Stimulated activated naive CD8-positive, alpha-beta T cell treated with anti-CD3 and anti-CD28 coated beads, Interleukin-15, amount 100 ng/mL, for 72 hours (primary cell): ENCODE data around the gene RNF213.

Source experiments
- ATAC-seq: fragments of 150-1000 bp; cut with Tn5 transposase; 2 replicates; pipeline ENCODE4 v1.10.0; 2021; ENCODE audit warnings: mild to moderate bottlenecking, moderate library complexity
- DNase-seq, 2 donors: peaks; one replicate each; pipeline ENCODE4 v3.0.0; 2021 to 2022
- H3K27ac Mint-ChIP-seq, 2 donors: one replicate each; pipeline ENCODE4 v1.8.0; 2022; ENCODE audit warnings: mild to moderate bottlenecking in 2 of 2, mixed read lengths in 2 of 2, moderate library complexity in 2 of 2
- H3K27me3 Mint-ChIP-seq: one replicate; pipeline ENCODE4 v1.8.0; 2022; ENCODE audit warnings: mixed read lengths
- H3K4me1 Mint-ChIP-seq: one replicate; pipeline ENCODE4 v1.8.0; 2022; ENCODE audit warnings: mild to moderate bottlenecking, mixed read lengths
- H3K4me3 Mint-ChIP-seq, 2 donors: one replicate each; pipeline ENCODE4 v1.8.0; 2022; ENCODE audit warnings: mild to moderate bottlenecking in 2 of 2, mixed read lengths in 2 of 2, moderate library complexity in 1 of 2
- H3K9me3 Mint-ChIP-seq, 2 donors: one replicate each; pipeline ENCODE4 v1.8.0; 2022; ENCODE audit warnings: mixed read lengths in 2 of 2

Gene RNF213

DNA sequence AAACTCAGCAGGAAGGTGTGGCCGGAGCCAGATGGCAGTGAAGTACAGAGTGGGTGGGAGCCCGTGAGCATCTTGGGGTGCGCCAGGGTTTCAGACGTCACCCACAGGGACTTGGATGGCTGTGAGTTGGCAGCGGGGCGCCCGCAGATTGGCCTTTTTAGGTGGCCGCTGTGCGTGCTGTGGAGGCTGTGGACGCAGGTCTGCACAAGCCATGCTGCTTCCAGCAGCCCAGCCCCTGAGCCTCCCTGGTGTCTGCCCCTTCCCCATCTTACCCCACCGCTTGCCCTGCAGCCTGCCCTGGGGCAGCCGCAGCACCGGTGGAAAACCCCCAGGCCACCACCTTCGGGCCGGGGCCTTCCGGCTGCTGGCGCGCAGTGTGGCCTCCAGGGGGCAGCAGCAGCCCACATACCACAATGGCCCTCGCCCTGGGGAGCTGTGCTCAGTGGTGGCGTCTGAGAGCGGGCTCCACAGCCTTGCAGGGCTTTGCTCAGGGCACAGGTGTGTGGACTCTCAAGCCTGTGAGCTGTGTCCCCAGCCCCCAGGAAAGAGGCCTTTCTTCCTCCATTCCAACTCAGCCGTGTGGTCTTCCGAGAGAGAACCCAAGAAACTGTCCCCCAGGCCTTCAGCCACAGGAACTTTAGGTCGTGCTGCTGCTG lies 166.1 kb downstream of the RNF213 start:
- H3K9me3 Mint-ChIP-seq = no peaks in the 10 kb centered on the region
- peak; percentile 90 to 91 for DNase-seq
- H3K4me1 Mint-ChIP-seq = peaks cover 20% of the 10 kb centered on the region
- peak overlapping the region; percentile 27 to 48 for H3K27ac Mint-ChIP-seq
- peaks cover 13% of the 10 kb centered on the region for H3K27me3 Mint-ChIP-seq
- peak overlapping the region in 1 of 2 donors; percentile 50 for H3K4me3 Mint-ChIP-seq
- ATAC-seq = peak; percentile 97

- Mint-ChIP-seq H3K27ac (peak overlapping the region in 1 of 2 donors; percentile 27), H3K9me3 (no peaks in the 10 kb centered on the region), H3K4me3 (no peak overlapping the region), H3K27me3 (peaks cover 13% of the 10 kb centered on the region), H3K4me1 (peaks cover 20% of the 10 kb centered on the region)
- DNase-seq = no peak
- no peak for ATAC-seq
Measured at GRCh38 chr17:80427366-80428282, 167.0 kb downstream of the RNF213 start.

DNA sequence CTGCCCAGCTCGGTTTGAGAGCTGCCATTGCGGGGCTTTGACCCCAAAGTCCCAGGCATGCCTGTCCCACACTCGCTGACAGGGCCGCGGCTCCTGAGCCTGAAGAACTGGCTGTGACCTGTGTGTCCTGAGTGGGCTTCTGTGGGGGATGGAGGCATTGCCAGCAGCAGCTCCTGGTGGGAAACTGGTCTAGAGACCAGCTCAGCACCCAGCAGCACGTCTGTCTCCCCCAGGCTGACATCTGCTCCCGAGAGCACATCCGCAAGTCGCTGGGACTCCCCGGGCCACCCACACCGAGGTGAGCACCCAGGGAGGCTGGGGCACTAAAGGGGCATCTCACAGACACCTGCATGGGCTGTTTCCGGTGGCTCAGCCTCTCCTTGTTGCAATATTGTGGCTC lies 167.7 kb downstream of the RNF213 start:
- H3K9me3 Mint-ChIP-seq = no peaks in the 10 kb centered on the region
- no peak for DNase-seq
- peaks cover 13% of the 10 kb centered on the region for H3K27me3 Mint-ChIP-seq
- no peak overlapping the region for H3K27ac Mint-ChIP-seq
- H3K4me3 Mint-ChIP-seq = no peak overlapping the region
- H3K4me1 Mint-ChIP-seq = peaks cover 20% of the 10 kb centered on the region
- ATAC-seq = no peak

DNA sequence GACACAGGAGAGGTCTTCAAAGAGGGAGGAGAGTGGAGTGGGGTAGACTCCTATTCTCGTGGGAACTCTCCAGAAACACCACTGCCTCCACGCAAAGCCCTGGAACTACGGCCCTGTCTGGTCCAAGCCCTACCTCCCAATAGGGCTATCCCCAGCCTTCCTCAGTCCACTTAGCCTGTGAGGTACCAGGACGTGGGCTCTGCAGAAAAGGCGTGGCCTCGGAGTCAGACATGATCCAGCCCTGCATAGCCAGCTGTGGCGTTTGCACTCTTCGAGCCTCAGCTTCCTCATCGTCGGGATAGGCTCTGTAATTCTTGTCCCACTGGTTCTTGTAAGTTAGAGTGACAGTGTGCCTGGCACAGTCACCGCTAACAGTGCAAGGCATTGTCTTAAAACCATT lies 168.1 kb downstream of the RNF213 start:
- H3K4me3 Mint-ChIP-seq = no peak overlapping the region
- ATAC-seq = no peak
- H3K27ac Mint-ChIP-seq = no peak overlapping the region
- no peak for DNase-seq
- H3K27me3 Mint-ChIP-seq = peaks cover 13% of the 10 kb centered on the region
- no peaks in the 10 kb centered on the region for H3K9me3 Mint-ChIP-seq
- peaks cover 20% of the 10 kb centered on the region for H3K4me1 Mint-ChIP-seq

DNA sequence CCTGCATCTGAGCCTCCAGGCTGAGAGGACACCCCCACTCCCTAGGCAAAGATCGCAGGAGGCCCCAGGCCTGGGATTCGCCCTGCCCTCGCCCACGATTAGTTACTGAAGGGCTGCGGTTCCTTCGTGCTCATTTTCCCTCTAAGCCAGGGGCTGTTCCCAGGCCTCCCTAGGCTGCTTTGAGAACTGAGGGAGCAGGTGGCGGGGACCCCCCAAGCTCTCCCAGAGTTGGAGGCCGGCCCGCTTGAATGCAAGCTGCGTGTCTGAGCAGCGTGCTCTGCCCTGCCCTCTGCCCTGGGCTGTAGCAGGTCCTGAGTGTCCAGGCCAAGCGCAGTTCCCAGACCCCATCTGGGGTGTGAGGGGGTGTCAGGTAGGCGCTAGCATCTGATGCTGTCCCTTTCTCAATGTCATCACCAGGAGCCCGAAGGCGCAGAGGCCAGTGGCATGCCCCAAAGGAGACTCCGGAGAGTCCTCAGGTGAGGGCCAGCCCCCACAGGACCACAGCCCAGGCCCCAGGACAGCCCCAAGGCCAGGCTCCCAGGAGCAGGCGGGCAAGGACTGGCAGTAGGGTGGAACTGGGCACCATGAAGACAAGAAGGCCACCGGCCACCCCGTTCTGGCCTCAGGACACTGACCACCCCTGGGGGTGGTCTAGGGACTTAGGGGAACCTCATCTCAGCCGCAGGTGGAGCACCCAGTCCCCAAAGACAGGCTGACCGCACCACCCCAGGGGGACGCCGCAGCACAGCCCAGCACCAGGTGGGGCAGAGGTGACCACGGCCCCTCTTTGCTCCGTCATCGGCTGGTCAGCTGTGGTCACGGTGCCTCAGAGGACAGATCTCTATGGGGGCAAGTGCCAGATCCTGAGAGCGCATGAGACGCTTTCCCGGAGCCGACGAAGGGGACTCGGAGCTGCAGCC lies 169.0 kb downstream of the RNF213 start:
- H3K27ac Mint-ChIP-seq = peak overlapping the region in 1 of 2 donors; percentile 59
- no peaks in the 10 kb centered on the region for H3K9me3 Mint-ChIP-seq
- no peak overlapping the region for H3K4me3 Mint-ChIP-seq
- ATAC-seq (no peak), DNase-seq (no peak)
- peaks cover 13% of the 10 kb centered on the region for H3K27me3 Mint-ChIP-seq
- H3K4me1 Mint-ChIP-seq = peaks cover 20% of the 10 kb centered on the region

DNA sequence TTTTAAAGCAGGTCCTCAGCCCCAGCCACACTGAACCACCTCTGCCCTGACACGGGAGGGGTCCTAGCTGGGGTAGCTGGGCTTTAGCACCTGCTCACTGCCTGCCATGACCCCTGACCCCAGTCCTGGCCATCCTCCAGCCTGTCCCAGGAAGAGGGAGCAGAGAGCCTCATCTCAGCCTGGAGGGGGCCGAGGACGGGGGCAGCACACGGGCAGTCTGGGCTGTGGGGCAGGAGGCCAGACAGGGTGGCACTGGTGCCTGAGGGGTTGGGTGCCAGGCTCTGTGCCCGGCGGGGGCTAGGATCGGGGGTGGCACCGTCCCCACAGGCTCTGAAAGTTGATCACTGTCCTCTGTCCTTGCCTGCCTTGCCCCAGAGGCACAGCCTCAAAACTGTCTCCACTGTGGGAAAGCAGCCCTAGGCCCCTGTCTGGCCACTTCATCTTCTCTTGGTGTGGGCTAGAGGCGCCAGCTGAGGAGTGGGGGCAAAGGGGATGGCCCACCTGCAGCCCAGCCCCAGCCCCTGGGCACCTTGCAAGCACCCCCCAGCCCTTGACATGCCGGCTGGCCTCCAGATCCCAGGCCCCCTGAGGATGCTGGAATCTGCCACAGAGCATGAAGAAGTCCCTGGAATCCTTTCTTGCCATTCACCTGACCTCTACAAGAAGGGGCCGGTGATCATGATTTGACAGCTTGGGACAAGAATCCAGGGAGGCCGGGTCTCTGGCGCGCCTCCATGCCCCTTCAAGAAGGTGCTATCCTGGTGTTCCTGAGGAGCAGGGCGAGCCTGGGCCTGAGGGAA lies 170.0 kb downstream of the RNF213 start:
- Mint-ChIP-seq H3K4me3 (no peak overlapping the region), H3K27ac (no peak overlapping the region), H3K9me3 (no peaks in the 10 kb centered on the region), H3K4me1 (peaks cover 20% of the 10 kb centered on the region), H3K27me3 (peaks cover 5% of the 10 kb centered on the region)
- ATAC-seq (no peak), DNase-seq (no peak)

DNA sequence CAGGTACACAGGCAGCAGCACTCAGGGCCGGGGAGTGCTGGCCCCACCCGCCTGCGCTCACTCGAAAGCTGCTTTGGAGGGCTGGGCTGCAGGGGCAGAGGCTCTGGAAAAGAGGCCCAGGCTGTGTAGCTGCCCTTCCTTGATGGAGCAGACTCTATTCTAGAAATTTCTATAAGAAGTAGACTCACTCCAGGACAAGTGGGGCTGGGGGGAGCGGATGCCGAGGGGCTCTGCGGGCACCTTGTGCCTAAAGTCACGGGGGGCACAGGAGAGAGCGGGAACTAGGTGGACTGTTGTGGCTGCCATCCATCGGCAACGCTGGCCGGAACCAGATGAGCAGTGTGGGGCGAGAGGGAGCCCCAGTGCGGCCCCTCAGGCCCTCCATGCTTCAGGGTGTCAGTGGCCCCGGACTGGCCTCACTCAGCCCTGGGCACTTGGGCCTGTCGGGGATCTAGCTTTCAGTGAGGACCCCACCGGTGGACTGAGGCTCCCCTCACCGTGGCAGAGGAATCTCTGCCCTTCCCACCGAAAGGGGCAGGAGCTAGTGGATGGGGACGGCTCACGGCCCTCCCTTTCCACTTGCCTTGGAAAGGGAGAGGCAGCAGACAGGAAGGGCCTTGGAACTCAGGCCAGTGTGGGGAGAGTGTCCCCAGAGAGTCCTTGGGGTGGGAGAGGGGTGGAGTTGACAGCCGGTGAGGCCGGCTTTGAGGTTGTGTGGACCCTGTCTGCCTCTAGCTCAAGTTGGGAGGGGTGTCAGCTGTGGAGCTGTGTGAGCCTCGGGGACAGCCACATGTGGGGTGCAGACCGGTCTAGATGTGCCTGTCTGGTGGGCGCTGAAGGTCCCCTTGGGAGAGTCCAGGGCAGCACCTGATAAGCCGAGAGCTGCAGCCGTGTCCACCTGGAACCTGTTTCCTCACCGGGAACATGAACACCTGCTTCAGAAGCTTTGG lies 170.9 kb downstream of the RNF213 start:
- DNase-seq = no peak
- H3K4me1 Mint-ChIP-seq = peaks cover 11% of the 10 kb centered on the region
- no peak overlapping the region for H3K4me3 Mint-ChIP-seq
- ATAC-seq = no peak
- no peak overlapping the region for H3K27ac Mint-ChIP-seq
- H3K27me3 Mint-ChIP-seq = no peaks in the 10 kb centered on the region
- H3K9me3 Mint-ChIP-seq = no peaks in the 10 kb centered on the region

GRCh38 chr17:80432350-80432955 lies 171.8 kb downstream of the RNF213 start:
- Mint-ChIP-seq H3K9me3 (no peaks in the 10 kb centered on the region), H3K4me1 (peaks cover 2% of the 10 kb centered on the region), H3K27me3 (no peaks in the 10 kb centered on the region), H3K4me3 (no peak overlapping the region), H3K27ac (no peak overlapping the region)
- ATAC-seq = no peak
- DNase-seq = no peak

GRCh38 chr17:80432961-80433550 lies 172.4 kb downstream of the RNF213 start:
- H3K9me3 Mint-ChIP-seq = no peaks in the 10 kb centered on the region

DNA sequence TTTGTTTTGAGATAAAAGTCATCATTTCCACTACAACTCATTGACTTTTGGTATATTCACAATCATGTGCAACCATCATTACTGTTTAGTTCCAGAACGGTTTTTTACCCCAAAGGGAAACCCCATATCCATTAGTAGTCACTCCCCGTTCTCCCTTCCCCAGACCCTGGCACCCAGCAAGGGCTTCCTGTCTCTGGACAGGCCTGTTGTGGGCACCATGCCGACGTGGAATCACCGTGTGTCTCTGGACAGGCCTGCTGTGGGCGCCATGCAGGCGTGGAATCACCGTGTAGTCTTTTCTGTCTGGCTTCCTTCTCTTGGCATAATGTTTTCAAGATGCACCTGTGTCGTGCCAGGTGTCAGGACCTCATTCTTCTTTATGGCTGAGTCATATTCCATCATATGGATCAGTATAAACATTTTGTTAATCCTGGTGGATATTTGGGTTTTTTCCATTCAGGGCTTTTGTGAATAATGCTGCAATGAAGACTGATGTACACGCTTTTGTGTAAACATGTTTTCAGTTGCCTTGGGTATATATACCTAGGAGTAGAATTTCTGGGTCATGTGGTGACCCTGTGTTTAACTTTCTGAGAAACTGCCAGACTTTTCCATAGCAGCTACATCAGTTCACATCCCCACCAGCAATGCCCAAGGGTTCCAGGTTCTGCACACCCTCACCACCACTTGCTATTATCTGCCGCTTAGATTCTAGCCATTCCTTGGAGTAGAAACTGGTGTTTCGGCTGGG lies 173.4 kb downstream of the RNF213 start:
- Mint-ChIP-seq H3K4me3 (no peak overlapping the region), H3K27ac (no peak overlapping the region), H3K27me3 (no peaks in the 10 kb centered on the region), H3K4me1 (no peaks in the 10 kb centered on the region), H3K9me3 (no peaks in the 10 kb centered on the region)
- ATAC-seq (no peak), DNase-seq (no peak)

More at GRCh38 chr17:80432961-80433550, 172.4 kb downstream of the RNF213 start:
- Mint-ChIP-seq H3K4me3 (no peak overlapping the region), H3K27me3 (no peaks in the 10 kb centered on the region), H3K27ac (no peak overlapping the region), H3K4me1 (no peaks in the 10 kb centered on the region)
- no peak for DNase-seq
- ATAC-seq = no peak

DNA sequence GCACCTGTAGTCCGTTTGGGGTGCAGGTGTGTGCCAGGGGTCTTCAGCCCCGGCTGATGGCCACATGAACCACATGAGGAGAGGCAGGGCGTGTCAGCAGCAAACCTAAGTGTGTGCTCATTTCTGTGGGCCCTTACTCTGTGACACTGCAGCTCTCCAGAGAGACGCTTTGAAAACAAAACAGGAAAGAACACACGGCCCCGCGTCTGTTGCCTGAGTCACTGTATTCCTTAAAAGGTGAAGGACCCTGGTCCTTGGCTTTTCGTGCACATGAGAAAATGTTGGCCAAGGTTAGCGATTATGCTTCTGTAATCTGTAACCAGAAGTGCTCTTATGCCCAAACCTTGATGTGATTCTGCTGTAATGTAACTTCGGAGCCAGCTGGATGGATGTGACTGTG lies 176.9 kb downstream of the RNF213 start:
- Mint-ChIP-seq H3K27ac (no peak overlapping the region), H3K4me1 (no peaks in the 10 kb centered on the region), H3K4me3 (no peak overlapping the region), H3K9me3 (no peaks in the 10 kb centered on the region), H3K27me3 (peaks cover 5% of the 10 kb centered on the region)
- no peak for ATAC-seq
- no peak for DNase-seq

GRCh38 chr17:80438806-80439205 lies 178.2 kb downstream of the RNF213 start:
- DNase-seq (no peak), ATAC-seq (no peak)
- Mint-ChIP-seq H3K9me3 (no peaks in the 10 kb centered on the region), H3K4me3 (no peak overlapping the region), H3K27ac (no peak overlapping the region), H3K27me3 (peaks cover 12% of the 10 kb centered on the region), H3K4me1 (no peaks in the 10 kb centered on the region)

GRCh38 chr17:80439499-80439898 lies 178.8 kb downstream of the RNF213 start:
- no peaks in the 10 kb centered on the region for H3K9me3 Mint-ChIP-seq
- ATAC-seq (no peak), DNase-seq (no peak)
- H3K4me1 Mint-ChIP-seq = no peaks in the 10 kb centered on the region
- H3K27ac Mint-ChIP-seq = peak overlapping the region in 1 of 2 donors; percentile 95
- no peak overlapping the region for H3K4me3 Mint-ChIP-seq
- peaks cover 12% of the 10 kb centered on the region for H3K27me3 Mint-ChIP-seq
